Measurements from ENCODE around the gene MGAT1. TPM values are rescaled to one million over a fixed set of nuclear protein-coding genes. Genes with fewer than 3 reads are reported as not detected.

The MGAT1 gene
- total RNA-seq, 4 donors from 2014 or later, result 121 to 154 (median 138) TPM

GRCh38 chr5:180808461-180809000 is 5.9 kb upstream of the MGAT1 start:
- TF ChIP-seq POLR2A (IDR thresholded peaks at IDR 0.05), result no peak
- no peak for TF ChIP-seq CTCF (IDR thresholded peaks at IDR 0.05)
- intact Hi-C loops (cut with DNase I; ENCODE audit: low total_unique reads), result no loop called here
- peak in 1 of 2 donors; percentile 77 for DNase-seq (ENCODE audit: low spot score in 2 of 2)
- 64 to 73% methylated on average over 5 of the region's 5 CpGs for WGBS, 2 donors
- no peak overlapping the region for H3K4me3 ChIP-seq (ENCODE audit: low read depth, poor library complexity, severe bottlenecking)

DNA sequence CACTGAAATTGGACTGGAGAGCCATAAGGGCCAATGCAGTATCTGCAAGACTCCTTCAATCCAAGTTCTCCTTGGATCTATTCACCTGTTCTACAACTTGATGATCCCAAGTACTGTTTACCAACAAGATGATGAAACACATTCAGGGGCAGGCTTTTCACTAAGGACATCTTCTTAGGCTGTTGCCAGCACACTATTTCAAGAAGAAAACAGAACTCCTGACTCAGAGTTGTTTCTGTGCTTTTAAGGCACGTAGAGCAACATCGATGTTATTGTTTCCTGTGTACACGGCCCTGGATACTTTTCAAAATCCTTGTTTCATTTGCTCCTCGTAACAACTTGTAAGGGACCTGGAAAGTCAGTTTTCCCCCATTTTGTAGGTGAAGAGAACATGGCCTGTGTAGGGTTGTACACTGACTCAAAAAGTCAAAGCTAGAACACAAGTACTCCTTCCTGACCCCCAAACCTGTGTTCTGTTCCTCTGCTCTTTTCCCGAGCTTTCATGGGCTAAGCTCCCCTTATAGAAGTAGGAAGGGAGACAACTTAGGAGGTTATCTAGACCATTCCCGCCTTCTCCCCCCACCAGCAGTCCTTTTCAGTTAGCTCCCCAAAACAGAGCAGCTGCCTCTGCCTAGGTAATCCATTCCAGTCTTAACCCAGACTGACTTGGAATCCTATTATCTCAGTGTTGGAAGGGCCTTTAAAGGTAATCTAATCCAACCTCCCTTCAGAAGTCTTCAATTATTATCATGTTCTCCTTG is 5.2 kb upstream of the MGAT1 start:
- no peak overlapping the region for H3K4me3 ChIP-seq (ENCODE audit: low read depth, poor library complexity, severe bottlenecking)
- intact Hi-C loops (cut with DNase I; ENCODE audit: low total_unique reads), result no loop called here
- no peak for TF ChIP-seq POLR2A (IDR thresholded peaks at IDR 0.05)
- TF ChIP-seq CTCF (IDR thresholded peaks at IDR 0.05), result no peak
- 35 to 37% methylated on average over 6 of the region's 6 CpGs for WGBS, 2 donors
- peak in 1 of 2 donors; percentile 59 for DNase-seq (ENCODE audit: low spot score in 2 of 2)

- intact Hi-C loops (cut with DNase I; ENCODE audit: low total_unique reads), result no loop called here
These were observed 4.4 kb upstream of the MGAT1 start for GRCh38 chr5:180807046-180807445.

GRCh38 chr5:180806351-180807011 is 3.9 kb upstream of the MGAT1 start:
- WGBS, 2 donors, result 61 to 69% methylated on average over 9 of the region's 9 CpGs
- intact Hi-C loops (cut with DNase I; ENCODE audit: low total_unique reads), result no loop called here
- TF ChIP-seq CTCF (IDR thresholded peaks at IDR 0.05) (no peak), POLR2A (IDR thresholded peaks at IDR 0.05) (no peak)
- H3K4me3 ChIP-seq (ENCODE audit: low read depth, poor library complexity, severe bottlenecking), result no peak overlapping the region
- peak in 1 of 2 donors; percentile 84 for DNase-seq (ENCODE audit: low spot score in 2 of 2)

More at GRCh38 chr5:180807046-180807445, 4.4 kb upstream of the MGAT1 start:
- DNase-seq (ENCODE audit: low spot score in 2 of 2), result no peak
- no peak for TF ChIP-seq CTCF (IDR thresholded peaks at IDR 0.05)
- no peak for TF ChIP-seq POLR2A (IDR thresholded peaks at IDR 0.05)
- 77 to 80% methylated on average over 1 of the region's 1 CpG for WGBS, 2 donors
- H3K4me3 ChIP-seq (ENCODE audit: low read depth, poor library complexity, severe bottlenecking), result no peak overlapping the region

DNA sequence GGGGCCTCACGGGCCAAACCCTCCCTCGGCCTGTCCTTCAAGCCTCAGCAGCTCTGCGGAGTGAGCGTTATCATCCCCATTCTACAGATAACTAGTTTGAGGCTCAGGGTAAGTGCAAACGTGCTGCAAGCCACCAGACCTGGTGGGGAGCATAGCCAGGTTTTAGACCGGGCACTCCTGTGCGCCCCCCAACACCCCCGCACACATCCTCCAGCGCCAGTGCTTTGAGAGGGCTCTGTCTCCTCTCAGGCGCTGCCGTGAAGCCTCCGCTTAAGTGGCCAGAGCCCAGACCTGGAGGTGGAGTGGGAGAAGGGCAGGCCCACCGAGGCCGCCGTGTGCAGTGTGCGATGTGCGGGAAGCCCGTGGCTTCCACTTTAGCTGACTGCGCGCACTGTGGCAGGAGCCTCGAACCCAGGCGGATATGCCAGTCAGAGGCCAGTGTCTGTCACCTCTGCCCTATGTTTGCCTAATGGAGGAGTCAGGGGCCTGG is 1.6 kb upstream of the MGAT1 start:
- TF ChIP-seq POLR2A (IDR thresholded peaks at IDR 0.05) (no peak), CTCF (IDR thresholded peaks at IDR 0.05) (no peak)
- no peak for DNase-seq (ENCODE audit: low spot score in 2 of 2)
- WGBS, 2 donors, result 78 to 85% methylated on average over 22 of the region's 22 CpGs
- no peak overlapping the region for H3K4me3 ChIP-seq (ENCODE audit: low read depth, poor library complexity, severe bottlenecking)
- intact Hi-C loops (cut with DNase I; ENCODE audit: low total_unique reads), result no loop called here

Data from lower leg skin (tissue), 4 donors.